ENCODE data around the gene CCL28. TPM values are rescaled to one million over a fixed set of nuclear protein-coding genes. Genes with fewer than 3 reads are reported as not detected.
A peak's percentile ranks its signal among the peaks of the same experiment; 100 is the strongest.
"Not testable (repeated sequence)": the region's sequence is repeated elsewhere in the genome, so short reads cannot be mapped to it uniquely, and the experiment has no call there.

CCL28 gene
- total and polyA plus RNA-seq, 4 experiments from 2014 or later: 5.7 to 18.2 (median 12.0) TPM

GRCh38 chr5:43429706-43430105, 17.5 kb upstream of the CCL28 start:
- Mint-ChIP-seq H3K36me3 (no peaks in the 10 kb centered on the region), H3K4me3 (no peak overlapping the region), H3K4me1 (no peaks in the 10 kb centered on the region), H3K27me3 (no peaks in the 10 kb centered on the region), H3K27ac (no peak overlapping the region), H3K9me3 (no peaks in the 10 kb centered on the region)
- Histone ChIP-seq H3K9me3 (ENCODE audit: control insufficient read depth in 1 of 2, low read length in 2 of 2) (no peaks in the 10 kb centered on the region), H3K27me3 (ENCODE audit: insufficient read depth, low read length) (no peaks in the 10 kb centered on the region), H3K27ac (ENCODE audit: low read depth, low read length) (no peak overlapping the region), H3K4me1 (ENCODE audit: insufficient read depth, low read length) (no peaks in the 10 kb centered on the region), H3K36me3 (ENCODE audit: insufficient read depth, low read length) (no peaks in the 10 kb centered on the region), H3K4me3 (ENCODE audit: low read length in 2 of 2) (no peak overlapping the region)
- POLR2A ChIA-PET (ENCODE audit: partially characterized antibody): no interaction called here
- intact Hi-C loops (cut with micrococcal nuclease): no loop called here
- DNase-seq: no peak
- CTCF ChIA-PET (ENCODE audit: partially characterized antibody): no interaction called here

GRCh38 chr5:43429016-43429415, 16.8 kb upstream of the CCL28 start:
- Mint-ChIP-seq H3K36me3 (no peaks in the 10 kb centered on the region), H3K27ac (peak overlapping the region in 1 of 7 donors; percentile 36), H3K9me3 (no peaks in the 10 kb centered on the region), H3K4me3 (no peak overlapping the region), H3K27me3 (no peaks in the 10 kb centered on the region), H3K4me1 (no peaks in the 10 kb centered on the region)
- CTCF ChIA-PET (ENCODE audit: partially characterized antibody): no interaction called here
- H3K4me1 ChIP-seq (ENCODE audit: insufficient read depth, low read length): no peaks in the 10 kb centered on the region
- H3K9me3 ChIP-seq (ENCODE audit: control insufficient read depth in 1 of 2, low read length in 2 of 2): no peaks in the 10 kb centered on the region
- no peak for DNase-seq
- no peaks in the 10 kb centered on the region for H3K36me3 ChIP-seq (ENCODE audit: insufficient read depth, low read length)
- H3K27me3 ChIP-seq (ENCODE audit: insufficient read depth, low read length): no peaks in the 10 kb centered on the region
- POLR2A ChIA-PET (ENCODE audit: partially characterized antibody): no interaction called here
- H3K27ac ChIP-seq (ENCODE audit: low read depth, low read length): no peak overlapping the region
- H3K4me3 ChIP-seq (ENCODE audit: low read length in 2 of 2): no peak overlapping the region
- intact Hi-C loops (cut with micrococcal nuclease): no loop called here

- no peaks in the 10 kb centered on the region for H3K36me3 ChIP-seq (ENCODE audit: insufficient read depth, low read length)
- no peak for DNase-seq
- no peaks in the 10 kb centered on the region for H3K27me3 ChIP-seq (ENCODE audit: insufficient read depth, low read length)
- no peak overlapping the region for H3K27ac ChIP-seq (ENCODE audit: low read depth, low read length)
- H3K9me3 ChIP-seq (ENCODE audit: control insufficient read depth in 1 of 2, low read length in 2 of 2): no peaks in the 10 kb centered on the region
- H3K4me3 ChIP-seq (ENCODE audit: low read length in 2 of 2): no peak overlapping the region
- ChIA-PET CTCF (ENCODE audit: partially characterized antibody) (no interaction called here), POLR2A (ENCODE audit: partially characterized antibody) (no interaction called here)
- Mint-ChIP-seq H3K27me3 (no peaks in the 10 kb centered on the region), H3K4me1 (no peaks in the 10 kb centered on the region), H3K27ac (no peak overlapping the region), H3K36me3 (no peaks in the 10 kb centered on the region), H3K9me3 (no peaks in the 10 kb centered on the region), H3K4me3 (no peak overlapping the region)
- intact Hi-C loops (cut with micrococcal nuclease): no loop called here
- H3K4me1 ChIP-seq (ENCODE audit: insufficient read depth, low read length): no peaks in the 10 kb centered on the region
Observed at GRCh38 chr5:43427306-43427705, 15.1 kb upstream of the CCL28 start.

- no peaks in the 10 kb centered on the region for H3K36me3 Mint-ChIP-seq
- H3K36me3 ChIP-seq (ENCODE audit: insufficient read depth, low read length): no peaks in the 10 kb centered on the region
- no peak overlapping the region for H3K27ac Mint-ChIP-seq
- no peak overlapping the region for H3K27ac ChIP-seq (ENCODE audit: low read depth, low read length)
- no peak overlapping the region for H3K4me3 Mint-ChIP-seq
- H3K4me3 ChIP-seq (ENCODE audit: low read length in 2 of 2): no peak overlapping the region
- no peaks in the 10 kb centered on the region for H3K27me3 ChIP-seq (ENCODE audit: insufficient read depth, low read length)
- H3K9me3 ChIP-seq (ENCODE audit: control insufficient read depth in 1 of 2, low read length in 2 of 2): no peaks in the 10 kb centered on the region
- H3K27me3 Mint-ChIP-seq: peaks cover 0 to 1% of the 10 kb centered on the region in 2 donors
- DNase-seq: no peak
- intact Hi-C loops (cut with micrococcal nuclease): no loop called here
- ChIA-PET POLR2A (ENCODE audit: partially characterized antibody) (no interaction called here), CTCF (ENCODE audit: partially characterized antibody) (no interaction called here)
- H3K4me1 ChIP-seq (ENCODE audit: insufficient read depth, low read length): no peaks in the 10 kb centered on the region
- no peaks in the 10 kb centered on the region for H3K9me3 Mint-ChIP-seq
- H3K4me1 Mint-ChIP-seq: no peaks in the 10 kb centered on the region
Observed at GRCh38 chr5:43425983-43426382, 13.8 kb upstream of the CCL28 start.

- H3K36me3 Mint-ChIP-seq; H3K27me3 ChIP-seq (ENCODE audit: insufficient read depth, low read length); H3K4me1 Mint-ChIP-seq; POLR2A ChIA-PET (ENCODE audit: partially characterized antibody); H3K27me3 Mint-ChIP-seq; DNase-seq; H3K4me3 ChIP-seq (ENCODE audit: low read length in 2 of 2); intact Hi-C loops (cut with micrococcal nuclease); H3K27ac ChIP-seq (ENCODE audit: low read depth, low read length); H3K9me3 ChIP-seq (ENCODE audit: control insufficient read depth in 1 of 2, low read length in 2 of 2); H3K27ac Mint-ChIP-seq; H3K4me1 ChIP-seq (ENCODE audit: insufficient read depth, low read length); H3K36me3 ChIP-seq (ENCODE audit: insufficient read depth, low read length); H3K4me3 Mint-ChIP-seq; H3K9me3 Mint-ChIP-seq; CTCF ChIA-PET (ENCODE audit: partially characterized antibody): not testable (repeated sequence)
Observed at GRCh38 chr5:43423086-43423485, 10.9 kb upstream of the CCL28 start.

- H3K4me3 ChIP-seq (ENCODE audit: low read length in 2 of 2): no peak overlapping the region
- intact Hi-C loops (cut with micrococcal nuclease): no loop called here
- no peak overlapping the region for H3K4me3 Mint-ChIP-seq
- H3K27me3 Mint-ChIP-seq: peaks cover 0 to 1% of the 10 kb centered on the region in 2 donors
- no peaks in the 10 kb centered on the region for H3K9me3 Mint-ChIP-seq
- H3K27ac Mint-ChIP-seq: no peak overlapping the region
- H3K4me1 Mint-ChIP-seq: no peaks in the 10 kb centered on the region
- no peaks in the 10 kb centered on the region for H3K4me1 ChIP-seq (ENCODE audit: insufficient read depth, low read length)
- H3K27me3 ChIP-seq (ENCODE audit: insufficient read depth, low read length): no peaks in the 10 kb centered on the region
- ChIA-PET CTCF (ENCODE audit: partially characterized antibody) (no interaction called here), POLR2A (ENCODE audit: partially characterized antibody) (no interaction called here)
- H3K36me3 Mint-ChIP-seq: no peaks in the 10 kb centered on the region
- no peak for DNase-seq
- no peaks in the 10 kb centered on the region for H3K9me3 ChIP-seq (ENCODE audit: control insufficient read depth in 1 of 2, low read length in 2 of 2)
- H3K36me3 ChIP-seq (ENCODE audit: insufficient read depth, low read length): no peaks in the 10 kb centered on the region
- H3K27ac ChIP-seq (ENCODE audit: low read depth, low read length): no peak overlapping the region
Observed at GRCh38 chr5:43422143-43422542, 10.0 kb upstream of the CCL28 start.

- Mint-ChIP-seq H3K9me3 (no peaks in the 10 kb centered on the region), H3K36me3 (no peaks in the 10 kb centered on the region), H3K4me3 (no peak overlapping the region), H3K4me1 (no peaks in the 10 kb centered on the region), H3K27ac (no peak overlapping the region), H3K27me3 (peaks cover 0 to 1% of the 10 kb centered on the region in 2 donors)
- no peak overlapping the region for H3K27ac ChIP-seq (ENCODE audit: low read depth, low read length)
- H3K9me3 ChIP-seq (ENCODE audit: control insufficient read depth in 1 of 2, low read length in 2 of 2): no peaks in the 10 kb centered on the region
- ChIA-PET CTCF (ENCODE audit: partially characterized antibody) (no interaction called here), POLR2A (ENCODE audit: partially characterized antibody) (interaction anchor here (0.7 kb wide), 1 partner anchor 184 kb away, joined by 3 read pairs; no protein-coding TSS in a partner anchor)
- H3K36me3 ChIP-seq (ENCODE audit: insufficient read depth, low read length): no peaks in the 10 kb centered on the region
- no peak overlapping the region for H3K4me3 ChIP-seq (ENCODE audit: low read length in 2 of 2)
- intact Hi-C loops (cut with micrococcal nuclease): no loop called here
- no peak for DNase-seq
- H3K4me1 ChIP-seq (ENCODE audit: insufficient read depth, low read length): no peaks in the 10 kb centered on the region
- H3K27me3 ChIP-seq (ENCODE audit: insufficient read depth, low read length): no peaks in the 10 kb centered on the region
Observed at GRCh38 chr5:43421450-43422133, 9.4 kb upstream of the CCL28 start.

GRCh38 chr5:43420241-43420640, 8.1 kb upstream of the CCL28 start:
- ChIA-PET CTCF (ENCODE audit: partially characterized antibody) (no interaction called here), POLR2A (ENCODE audit: partially characterized antibody) (interaction anchor here (0.7 kb wide), 1 partner anchor 381 kb away, joined by 4 read pairs; no protein-coding TSS in a partner anchor)
- Histone ChIP-seq H3K27me3 (ENCODE audit: insufficient read depth, low read length) (no peaks in the 10 kb centered on the region), H3K4me1 (ENCODE audit: insufficient read depth, low read length) (no peaks in the 10 kb centered on the region), H3K9me3 (ENCODE audit: control insufficient read depth in 1 of 2, low read length in 2 of 2) (no peaks in the 10 kb centered on the region), H3K27ac (ENCODE audit: low read depth, low read length) (no peak overlapping the region), H3K36me3 (ENCODE audit: insufficient read depth, low read length) (no peaks in the 10 kb centered on the region), H3K4me3 (ENCODE audit: low read length in 2 of 2) (no peak overlapping the region)
- no peaks in the 10 kb centered on the region for H3K9me3 Mint-ChIP-seq
- H3K27me3 Mint-ChIP-seq: peaks cover 0 to 1% of the 10 kb centered on the region in 2 donors
- intact Hi-C loops (cut with micrococcal nuclease): no loop called here
- no peaks in the 10 kb centered on the region for H3K4me1 Mint-ChIP-seq
- H3K27ac Mint-ChIP-seq: no peak overlapping the region
- DNase-seq: no peak
- no peaks in the 10 kb centered on the region for H3K36me3 Mint-ChIP-seq
- no peak overlapping the region for H3K4me3 Mint-ChIP-seq

Data from CD4-positive, alpha-beta memory T cell (primary cell).